IMR-90 (cell line): ENCODE results near the gene SBSN. TPM values are rescaled to one million over a fixed set of nuclear protein-coding genes. Genes with fewer than 3 reads are reported as not detected.
A peak's percentile ranks its signal among the peaks of the same experiment; 100 is the strongest.

ENCODE experiments used
- ATAC-seq: fragments of 200-7000 bp; cut with Tn5 transposase; 2 replicates; pipeline ENCODE4 v1.9.1; 2020; ENCODE audit warnings: low read depth, mild to moderate bottlenecking, moderate library complexity
- BruUV-seq: library from RNA; stranded (reverse); fragments of 400-500 nt; replicated peaks from 2 replicates; lab custom pipeline; 2021; lab: Mats Ljungman, UMichigan
- CTCF ChIA-PET: fragments of 300-600 bp; formaldehyde crosslinking; extraction: SDS; loops from one replicate; lab custom pipeline; 2021; ENCODE audit warnings: antibody characterized with exemption; lab: Yijun Ruan, JAX
- POLR2A ChIA-PET: fragments of 300-600 bp; sonication (Branson Sonifier 250); formaldehyde crosslinking; loops from one replicate; lab custom pipeline; 2022; ENCODE audit warnings: antibody characterized with exemption; ENCODE audit not compliant: unreplicated experiment; lab: Charles Lee
- DNase-seq: peaks from one replicate; pipeline ENCODE4 v3.0.0; 2013
- H2AFZ ChIP-seq: replicated peaks from 2 replicates; pipeline ENCODE3; 2013; ENCODE audit warnings: low read length, mild to moderate bottlenecking; ENCODE audit not compliant: poor library complexity
- H2AK5ac ChIP-seq: 2 replicates; pipeline ENCODE4 v1.6.1; 2013; ENCODE audit warnings: low read depth, low read length, inconsistent platforms
- H2AK9ac ChIP-seq: replicated peaks from 2 replicates; pipeline ENCODE3; 2013; ENCODE audit warnings: mild to moderate bottlenecking, low read depth, low read length, moderate library complexity; ENCODE audit not compliant: poor library complexity
- H2BK120ac ChIP-seq: 2 replicates; pipeline ENCODE4 v1.6.1; 2013; ENCODE audit warnings: low read depth, low read length, inconsistent platforms
- H2BK15ac ChIP-seq: 3 replicates; pipeline ENCODE4 v1.6.1; 2013; ENCODE audit warnings: low read depth, low read length, inconsistent platforms
- H2BK20ac ChIP-seq: 2 replicates; pipeline ENCODE4 v1.6.1; 2013; ENCODE audit warnings: low read depth, mild to moderate bottlenecking, inconsistent platforms, low read length, moderate library complexity
- H2BK5ac ChIP-seq: 2 replicates; pipeline ENCODE4 v1.6.1; 2013; ENCODE audit warnings: mild to moderate bottlenecking, low read depth, low read length, inconsistent platforms; ENCODE audit not compliant: poor library complexity, severe bottlenecking
- H3K14ac ChIP-seq: replicated peaks from 2 replicates; pipeline ENCODE4 v1.6.1; 2013; ENCODE audit warnings: low read depth, low read length, inconsistent platforms
- H3K18ac ChIP-seq: 2 replicates; pipeline ENCODE4 v1.6.1; 2013; ENCODE audit warnings: low read depth, low read length, control low read depth
- H3K23ac ChIP-seq: 2 replicates; pipeline ENCODE4 v1.6.1; 2013; ENCODE audit warnings: low read depth, low read length, inconsistent platforms
- H3K27ac ChIP-seq: 2 replicates; pipeline ENCODE4 v1.5.1; 2013; ENCODE audit warnings: mild to moderate bottlenecking, control low read depth, low read length; ENCODE audit not compliant: insufficient read depth
- H3K27me3 ChIP-seq: 2 replicates; pipeline ENCODE4 v1.6.1; 2013; ENCODE audit warnings: low read length; ENCODE audit not compliant: control insufficient read depth, insufficient read depth
- H3K36me3 ChIP-seq: 2 replicates; pipeline ENCODE4 v1.6.1; 2013; ENCODE audit warnings: low read length, mixed read lengths; ENCODE audit not compliant: control insufficient read depth, insufficient read depth
- H3K4ac ChIP-seq: 2 replicates; pipeline ENCODE4 v1.6.1; 2013; ENCODE audit warnings: low read depth, low read length, inconsistent platforms
- H3K4me1 ChIP-seq: 2 replicates; pipeline ENCODE4 v1.6.1; 2013; ENCODE audit warnings: low read length, mixed read lengths; ENCODE audit not compliant: control insufficient read depth, insufficient read depth
- H3K4me2 ChIP-seq: 2 replicates; pipeline ENCODE4 v1.6.1; 2013; ENCODE audit warnings: low read depth, mild to moderate bottlenecking, control low read depth, low read length, moderate library complexity
- H3K4me3 ChIP-seq: 2 replicates; pipeline ENCODE4 v1.5.1; 2013; ENCODE audit warnings: low read depth, mild to moderate bottlenecking, control low read depth, low read length, moderate library complexity; ENCODE audit not compliant: insufficient read depth
- H3K56ac ChIP-seq: 2 replicates; pipeline ENCODE4 v1.6.1; 2013; ENCODE audit warnings: low read length, inconsistent platforms; ENCODE audit not compliant: insufficient read depth; ENCODE audit errors: extremely low read depth
- H3K79me1 ChIP-seq, 2 experiments: 2 replicates each; pipeline ENCODE4 v1.6.1; 2013; ENCODE audit warnings: low read length in 2 of 2, inconsistent platforms in 1 of 2, low read depth in 1 of 2
- H3K9ac ChIP-seq: 2 replicates; pipeline ENCODE4 v1.6.1; 2013; ENCODE audit warnings: low read depth, low read length, control low read depth
- H3K9me1 ChIP-seq: 2 replicates; pipeline ENCODE4 v1.6.1; 2013; ENCODE audit warnings: low read length, inconsistent platforms; ENCODE audit not compliant: insufficient read depth
- H3K9me3 ChIP-seq: 2 replicates; pipeline ENCODE4 v1.6.1; 2013; ENCODE audit warnings: low read length; ENCODE audit not compliant: control insufficient read depth, insufficient read depth
- H4K20me1 ChIP-seq: 2 replicates; pipeline ENCODE4 v1.6.1; 2013; ENCODE audit warnings: low read length, inconsistent platforms; ENCODE audit not compliant: insufficient read depth
- H4K5ac ChIP-seq: 2 replicates; pipeline ENCODE4 v1.6.1; 2013; ENCODE audit warnings: mild to moderate bottlenecking, low read depth, low read length, control low read depth
- H4K8ac ChIP-seq, 2 experiments: 2 replicates each; pipeline ENCODE4 v1.6.1; 2013; ENCODE audit warnings: low read depth in 2 of 2, low read length in 2 of 2, control low read depth in 1 of 2, inconsistent platforms in 1 of 2
- H4K91ac ChIP-seq: 2 replicates; pipeline ENCODE4 v1.6.1; 2013; ENCODE audit warnings: low read depth, low read length, inconsistent platforms; ENCODE audit not compliant: insufficient read depth
- BHLHE40 ChIP-seq: fragments of 150-350 bp; IDR thresholded peaks from 2 replicates; pipeline ENCODE4 v1.6.1; 2016; ENCODE audit warnings: mild to moderate bottlenecking, low read depth, low read length
- CEBPB ChIP-seq: IDR thresholded peaks from 2 replicates; pipeline ENCODE4 v1.6.1; 2012; ENCODE audit warnings: low read depth, low read length, improper control_type of control experiment
- CHD1 ChIP-seq: IDR thresholded peaks from 2 replicates; pipeline ENCODE4 v1.6.1; 2012; ENCODE audit warnings: low read depth, low read length, improper control_type of control experiment
- MAZ ChIP-seq: IDR thresholded peaks from 2 replicates; pipeline ENCODE4 v1.6.1; 2012; ENCODE audit warnings: low read depth, mild to moderate bottlenecking, low read length, improper control_type of control experiment, moderate library complexity, borderline replicate concordance
- NFE2L2 ChIP-seq: fragments of 150-350 bp; IDR thresholded peaks from 2 replicates; pipeline ENCODE4 v1.6.1; 2016; ENCODE audit warnings: low read depth, mild to moderate bottlenecking, low read length
- RAD21 ChIP-seq: IDR thresholded peaks from 2 replicates; pipeline ENCODE4 v1.6.1; 2012; ENCODE audit warnings: low read length, improper control_type of control experiment
- RCOR1 ChIP-seq: IDR thresholded peaks from 2 replicates; pipeline ENCODE4 v1.6.1; 2012; ENCODE audit warnings: mild to moderate bottlenecking, low read length, improper control_type of control experiment; ENCODE audit not compliant: insufficient replicate concordance
- RFX5 ChIP-seq: IDR thresholded peaks from 2 replicates; pipeline ENCODE4 v1.8.0; 2012; ENCODE audit warnings: low read depth, mild to moderate bottlenecking, low read length, moderate library complexity
- SMC3 ChIP-seq: fragments of 150-350 bp; IDR thresholded peaks from 2 replicates; pipeline ENCODE4 v1.6.1; 2016; ENCODE audit warnings: low read depth, mild to moderate bottlenecking, antibody characterized with exemption, low read length, moderate library complexity
- WGBS, 2 experiments: methylation state at CpG; one replicate each; pipeline versions ENCODE4 v1.1.5 to v1.1.7; 2013; ENCODE audit warnings: missing lambda C conversion rate in 2 of 2; ENCODE audit not compliant: insufficient read length in 1 of 2; ENCODE audit errors: extremely low coverage in 2 of 2; 5-methylcytosine and 5-hydroxymethylcytosine counted together
- dilution Hi-C: fragments of 300-500 bp; cut with HindIII; formaldehyde crosslinking; loops from one replicate; pipeline ENCODE4 v1.14.3; 2018; ENCODE audit warnings: low sequenced_read_pairs; ENCODE audit not compliant: unreplicated experiment
- in situ Hi-C: fragments of 300-500 bp; cut with MboI; formaldehyde crosslinking; loops from 3 replicates; pipeline ENCODE4 v1.14.3; 2019; ENCODE audit warnings: low sequenced_read_pairs, inconsistent platforms, mixed read lengths
- intact Hi-C: fragments of 100-400 bp; cut with micrococcal nuclease; formaldehyde crosslinking; loops from 2 replicates; pipeline ENCODE4 v1.10.0; 2022
- polyA plus RNA-seq, 3 experiments: library from polyadenylated mRNA; depleted of rRNA; stranded (reverse); fragments of >200 nt; gene quantifications; 2 replicates each; pipeline ENCODE4 v1.2.3, GENCODE V29; 2012; ENCODE audit warnings: low replicate concordance in 1 of 3
- total RNA-seq: library from RNA; depleted of rRNA; stranded (reverse); fragments of >200 nt; gene quantifications from 2 replicates; pipeline ENCODE4 v1.2.3, GENCODE V29; 2012
- TF ChIP-seq, protein P1 (sequence below): conservative IDR thresholded peaks from 2 replicates; pipeline ENCODE4 v1.5.1; 2012; ENCODE audit warnings: mild to moderate bottlenecking, low read depth, low read length, improper control_type of control experiment

Gene SBSN
- total and polyA plus RNA-seq, 2 of the 4 experiments (the other 2 are of a cell fraction) = 0.72 to 6.4 TPM

DNA sequence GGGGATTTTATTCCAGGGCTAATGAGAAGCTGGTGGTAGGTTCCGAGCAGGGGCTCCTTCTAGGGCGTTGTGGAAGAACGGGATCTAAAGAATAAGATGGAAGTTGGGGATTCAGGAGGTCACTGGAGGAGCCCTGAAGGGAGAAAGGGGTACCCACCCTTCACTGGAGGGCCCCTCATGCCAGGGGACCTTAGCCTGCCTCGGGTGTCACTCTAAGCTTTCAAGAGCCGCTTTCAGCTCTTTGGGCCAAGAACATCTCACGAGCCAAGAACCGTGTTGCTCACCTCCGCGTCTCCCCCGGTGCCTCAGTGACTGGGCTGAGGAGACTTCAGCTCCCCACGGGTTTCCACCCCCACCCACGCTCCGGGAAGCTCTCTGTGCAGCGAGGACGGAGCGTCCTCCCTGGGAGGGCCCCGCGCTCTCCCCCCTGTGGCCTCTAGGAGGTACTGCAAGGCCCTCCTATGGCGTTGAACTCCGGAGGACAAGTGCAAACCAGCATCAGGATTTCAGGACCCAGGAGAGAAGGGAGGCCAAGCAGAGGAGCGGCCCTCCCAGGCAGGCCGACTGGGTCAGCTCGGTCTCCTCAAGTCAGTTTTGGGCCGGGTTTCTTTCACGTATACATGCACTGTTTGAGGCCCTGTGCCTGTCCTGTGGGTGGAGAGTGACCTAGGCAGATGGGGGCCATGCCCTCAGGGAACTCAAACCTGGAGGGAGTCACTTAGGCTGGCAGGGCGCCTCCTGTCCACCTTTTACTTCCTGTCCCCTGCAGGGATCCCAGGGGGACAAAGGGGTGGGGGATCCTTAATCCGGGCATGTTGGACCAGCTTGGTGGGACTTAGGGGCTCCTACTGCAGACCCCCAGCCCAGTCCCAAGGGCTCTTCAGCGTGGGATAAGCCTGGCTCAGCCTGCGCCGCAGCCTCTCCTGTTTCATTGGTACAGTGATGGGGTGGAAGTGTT is 32.7 kb downstream of the SBSN start:
- Histone ChIP-seq H2BK20ac (no peak overlapping the region), H2BK5ac (no peak overlapping the region), H3K9ac (no peak overlapping the region), H2BK120ac (no peak overlapping the region), H3K9me1 (no peaks in the 10 kb centered on the region), H4K5ac (no peak overlapping the region), H3K4me1 (no peaks in the 10 kb centered on the region), H4K8ac (no peak overlapping the region), H4K20me1 (no peaks in the 10 kb centered on the region), H2BK15ac (no peak overlapping the region), H3K9me3 (no peaks in the 10 kb centered on the region), H2AFZ (peak overlapping the region; percentile 71), H3K14ac (no peak overlapping the region), H3K18ac (no peak overlapping the region), H3K4me3 (no peak overlapping the region), H2AK5ac (no peak overlapping the region), H3K27ac (no peak overlapping the region), H3K23ac (no peak overlapping the region), H3K79me1 (no peaks in the 10 kb centered on the region), H2AK9ac (no peak overlapping the region), H3K36me3 (no peaks in the 10 kb centered on the region), H3K27me3 (peaks cover 36% of the 10 kb centered on the region), H3K4me2 (peak overlapping the region; percentile 33; the same call in 1 of the 2 replicates), H3K56ac (no peak overlapping the region), H3K4ac (no peak overlapping the region), H4K91ac (no peak overlapping the region)
- in situ Hi-C loops (no loop called here), dilution Hi-C loops (no loop called here), intact Hi-C loops (loop anchor here (1.0 kb wide), 2 partner anchors 143 to 226 kb away; no protein-coding TSS in a partner anchor)
- WGBS, 2 experiments = 15% methylated on average over 6 of the region's 30 CpGs; no CpG with 5 or more reads in 1 of the 2 experiments
- peak; percentile 100 for ATAC-seq
- TF ChIP-seq RFX5 = no peak
- TF ChIP-seq NFE2L2 = no peak
- peak; percentile 54; the same call in 1 of the 2 replicates for TF ChIP-seq MAZ
- TF ChIP-seq, protein P1, sequence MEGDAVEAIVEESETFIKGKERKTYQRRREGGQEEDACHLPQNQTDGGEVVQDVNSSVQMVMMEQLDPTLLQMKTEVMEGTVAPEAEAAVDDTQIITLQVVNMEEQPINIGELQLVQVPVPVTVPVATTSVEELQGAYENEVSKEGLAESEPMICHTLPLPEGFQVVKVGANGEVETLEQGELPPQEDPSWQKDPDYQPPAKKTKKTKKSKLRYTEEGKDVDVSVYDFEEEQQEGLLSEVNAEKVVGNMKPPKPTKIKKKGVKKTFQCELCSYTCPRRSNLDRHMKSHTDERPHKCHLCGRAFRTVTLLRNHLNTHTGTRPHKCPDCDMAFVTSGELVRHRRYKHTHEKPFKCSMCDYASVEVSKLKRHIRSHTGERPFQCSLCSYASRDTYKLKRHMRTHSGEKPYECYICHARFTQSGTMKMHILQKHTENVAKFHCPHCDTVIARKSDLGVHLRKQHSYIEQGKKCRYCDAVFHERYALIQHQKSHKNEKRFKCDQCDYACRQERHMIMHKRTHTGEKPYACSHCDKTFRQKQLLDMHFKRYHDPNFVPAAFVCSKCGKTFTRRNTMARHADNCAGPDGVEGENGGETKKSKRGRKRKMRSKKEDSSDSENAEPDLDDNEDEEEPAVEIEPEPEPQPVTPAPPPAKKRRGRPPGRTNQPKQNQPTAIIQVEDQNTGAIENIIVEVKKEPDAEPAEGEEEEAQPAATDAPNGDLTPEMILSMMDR = peak; percentile 88
- peak; percentile 70 for TF ChIP-seq RAD21
- peak; percentile 85 for TF ChIP-seq SMC3
- no peak for TF ChIP-seq CHD1
- no peak for TF ChIP-seq CEBPB
- TF ChIP-seq RCOR1 = no peak
- no peak for TF ChIP-seq BHLHE40
- peak; percentile 55 for DNase-seq
- BruUV-seq = no TSS peak
- CTCF ChIA-PET = interaction anchor here (0.5 to 1.4 kb wide), 13 partner anchors 9 to 148 kb away, joined by 3 to 14 read pairs (median 3); partner anchors contain the start of gene FFAR1
- POLR2A ChIA-PET = no interaction called here
